Upper lobe of left lung (tissue), 6 donors: ENCODE measurements around the gene INO80C. TPM values are rescaled to one million over a fixed set of nuclear protein-coding genes. Genes with fewer than 3 reads are reported as not detected.

Experiments
- ATAC-seq, 2 donors: fragments of 200-7000 bp; cut with Tn5 transposase; one replicate each; pipeline ENCODE4 v1.9.1; 2022; ENCODE audit warnings: mild to moderate bottlenecking in 2 of 2, moderate library complexity in 2 of 2; ENCODE audit not compliant: low FRiP score in 2 of 2
- DNase-seq, 2 donors: peaks; one replicate each; pipeline ENCODE4 v3.0.0-alpha.2; 2019 to 2020
- H3K27ac ChIP-seq, 4 donors: fragments of 200-600 bp; sonication (generic); one replicate each; pipeline ENCODE4 v1.5.1; 2016 to 2019
- H3K27me3 ChIP-seq, 4 donors: fragments of 200-600 bp; sonication (generic); one replicate each; pipeline ENCODE4 v1.5.1; 2017 to 2019
- H3K36me3 ChIP-seq, 4 donors: fragments of 200-600 bp; sonication (generic); one replicate each; pipeline ENCODE4 v1.5.1; 2016 to 2019
- H3K4me1 ChIP-seq, 4 donors: fragments of 200-600 bp; sonication (generic); one replicate each; pipeline ENCODE4 v1.5.1; 2018 to 2019
- H3K4me3 ChIP-seq, 4 donors: fragments of 200-600 bp; sonication (generic); one replicate each; pipeline ENCODE4 v1.5.1; 2017 to 2019; ENCODE audit warnings: mild to moderate bottlenecking in 2 of 4, moderate library complexity in 1 of 4
- H3K9me3 ChIP-seq, 4 donors: fragments of 200-600 bp; sonication (generic); one replicate each; pipeline ENCODE4 v1.5.1; 2018 to 2019
- EP300 ChIP-seq, 4 donors: sonication (generic); formaldehyde crosslinking; IDR thresholded peaks; one replicate each; pipeline ENCODE4 v1.5.1; 2017; ENCODE audit warnings: antibody characterized with exemption in 4 of 4, control low read depth in 2 of 4
- POLR2A ChIP-seq, 4 donors: fragments of 450-650 bp; IDR thresholded peaks; one replicate each; pipeline ENCODE4 v1.5.1; 2016 to 2017; ENCODE audit warnings: antibody characterized with exemption in 4 of 4, mild to moderate bottlenecking in 2 of 4
- POLR2AphosphoS5 ChIP-seq, 2 donors: sonication (generic); formaldehyde crosslinking; IDR thresholded peaks; one replicate each; pipeline ENCODE4 v1.5.1; 2017; ENCODE audit warnings: antibody characterized with exemption in 2 of 2
- whole genome bisulfite sequencing, 2 donors: methylation state at CpG; one replicate each; pipeline ENCODE4 v1.1.5; 2017 to 2018; 5-methylcytosine and 5-hydroxymethylcytosine counted together
- total RNA-seq, 6 donors: library from RNA; depleted of rRNA in 4 of 6; stranded (reverse); fragments of >200 nt in 4 of 6; gene quantifications; one replicate each; pipeline versions ENCODE4 v1.1.0 to v1.2.1, GENCODE V29; 2016 to 2021
- TF ChIP-seq, protein P1 (sequence below), 6 experiments: fragments of 450-650 bp in 4 of 6; fragments of 200-600 bp in 2 of 6; sonication (generic) in 2 of 6; IDR thresholded peaks; one replicate each; pipeline ENCODE4 v1.5.1; 2016 to 2019; ENCODE audit warnings: antibody characterized with exemption in 6 of 6
- donor health status: DM: no; HTN: no; CAD: no; lungs with moderate emphysema.
- donor health status: DM: no; HTN: yes; CAD: no; lungs with severe emphysema.

Gene INO80C
- total RNA-seq, 6 donors from 2014 or later: 8.7 to 87.0 (median 19.6) TPM

GRCh38 chr18:35510076-35510651, 12.4 kb upstream of the INO80C start:
- no peak for DNase-seq
- no peaks in the 10 kb centered on the region for H3K27me3 ChIP-seq
- no peaks in the 10 kb centered on the region for H3K4me1 ChIP-seq
- no peak overlapping the region for H3K27ac ChIP-seq
- no peaks in the 10 kb centered on the region for H3K9me3 ChIP-seq
- WGBS, 2 donors: 66 to 67% methylated on average over 4 of the region's 4 CpGs
- no peak overlapping the region for H3K4me3 ChIP-seq
- TF ChIP-seq EP300 (IDR thresholded peaks at IDR 0.05) (no peak), POLR2A (IDR thresholded peaks at IDR 0.05) (no peak), POLR2AphosphoS5 (IDR thresholded peaks at IDR 0.05) (no peak)
- TF ChIP-seq, protein P1, sequence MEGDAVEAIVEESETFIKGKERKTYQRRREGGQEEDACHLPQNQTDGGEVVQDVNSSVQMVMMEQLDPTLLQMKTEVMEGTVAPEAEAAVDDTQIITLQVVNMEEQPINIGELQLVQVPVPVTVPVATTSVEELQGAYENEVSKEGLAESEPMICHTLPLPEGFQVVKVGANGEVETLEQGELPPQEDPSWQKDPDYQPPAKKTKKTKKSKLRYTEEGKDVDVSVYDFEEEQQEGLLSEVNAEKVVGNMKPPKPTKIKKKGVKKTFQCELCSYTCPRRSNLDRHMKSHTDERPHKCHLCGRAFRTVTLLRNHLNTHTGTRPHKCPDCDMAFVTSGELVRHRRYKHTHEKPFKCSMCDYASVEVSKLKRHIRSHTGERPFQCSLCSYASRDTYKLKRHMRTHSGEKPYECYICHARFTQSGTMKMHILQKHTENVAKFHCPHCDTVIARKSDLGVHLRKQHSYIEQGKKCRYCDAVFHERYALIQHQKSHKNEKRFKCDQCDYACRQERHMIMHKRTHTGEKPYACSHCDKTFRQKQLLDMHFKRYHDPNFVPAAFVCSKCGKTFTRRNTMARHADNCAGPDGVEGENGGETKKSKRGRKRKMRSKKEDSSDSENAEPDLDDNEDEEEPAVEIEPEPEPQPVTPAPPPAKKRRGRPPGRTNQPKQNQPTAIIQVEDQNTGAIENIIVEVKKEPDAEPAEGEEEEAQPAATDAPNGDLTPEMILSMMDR (IDR thresholded peaks at IDR 0.05): no peak
- H3K36me3 ChIP-seq: no peaks in the 10 kb centered on the region
- ATAC-seq: no peak

- H3K4me3 ChIP-seq: no peak overlapping the region
Observed at GRCh38 chr18:35508746-35509338, 11.1 kb upstream of the INO80C start.

GRCh38 chr18:35508030-35508429, 10.3 kb upstream of the INO80C start:
- whole genome bisulfite sequencing, 2 donors: 86% methylated on average over 5 of the region's 5 CpGs
- Histone ChIP-seq H3K9me3 (no peaks in the 10 kb centered on the region), H3K4me3 (no peak overlapping the region), H3K4me1 (no peaks in the 10 kb centered on the region), H3K27ac (no peak overlapping the region), H3K27me3 (no peaks in the 10 kb centered on the region), H3K36me3 (no peaks in the 10 kb centered on the region)
- no peak for ATAC-seq
- TF ChIP-seq EP300 (IDR thresholded peaks at IDR 0.05) (no peak), POLR2A (IDR thresholded peaks at IDR 0.05) (no peak), POLR2AphosphoS5 (IDR thresholded peaks at IDR 0.05) (no peak)
- TF ChIP-seq, protein P1 (IDR thresholded peaks at IDR 0.05): no peak
- DNase-seq: no peak

More at GRCh38 chr18:35508746-35509338, 11.1 kb upstream of the INO80C start:
- Histone ChIP-seq H3K4me1 (no peaks in the 10 kb centered on the region), H3K27me3 (no peaks in the 10 kb centered on the region), H3K9me3 (no peaks in the 10 kb centered on the region), H3K27ac (no peak overlapping the region), H3K36me3 (no peaks in the 10 kb centered on the region)
- TF ChIP-seq, protein P1 (IDR thresholded peaks at IDR 0.05): no peak
- TF ChIP-seq EP300 (IDR thresholded peaks at IDR 0.05) (no peak), POLR2A (IDR thresholded peaks at IDR 0.05) (no peak), POLR2AphosphoS5 (IDR thresholded peaks at IDR 0.05) (no peak)
- 84 to 92% methylated on average over 6 of the region's 6 CpGs for WGBS, 2 donors
- no peak for ATAC-seq
- no peak for DNase-seq

DNA sequence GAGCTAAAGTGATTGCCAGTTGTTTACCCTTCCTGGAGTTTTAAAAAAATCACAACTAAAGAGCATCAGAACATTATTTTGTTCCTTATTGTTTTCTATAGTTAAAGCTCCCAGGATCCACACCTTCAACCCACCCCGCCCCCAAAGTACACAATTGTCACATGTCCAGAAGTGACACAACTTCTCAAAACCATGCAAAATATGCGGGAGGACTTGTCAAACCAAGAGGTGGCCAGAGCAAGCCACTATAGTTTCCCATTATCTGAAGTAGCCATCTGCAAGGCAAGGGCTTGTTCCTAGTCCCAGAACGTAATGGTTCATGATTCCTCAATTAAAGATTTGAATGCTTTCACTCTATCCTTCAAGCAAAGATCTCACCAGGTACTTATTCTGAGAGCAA, 9.9 kb upstream of the INO80C start:
- 58 to 59% methylated on average over 3 of the region's 3 CpGs for WGBS, 2 donors
- H3K9me3 ChIP-seq: no peaks in the 10 kb centered on the region
- no peaks in the 10 kb centered on the region for H3K4me1 ChIP-seq
- H3K27ac ChIP-seq: no peak overlapping the region
- no peaks in the 10 kb centered on the region for H3K36me3 ChIP-seq
- no peak overlapping the region for H3K4me3 ChIP-seq
- DNase-seq (peak in 1 of 2 donors; percentile 35), ATAC-seq (peak in 1 of 2 donors; percentile 52)
- TF ChIP-seq POLR2A (IDR thresholded peaks at IDR 0.05) (no peak), EP300 (IDR thresholded peaks at IDR 0.05) (no peak), POLR2AphosphoS5 (IDR thresholded peaks at IDR 0.05) (no peak)
- TF ChIP-seq, protein P1 (IDR thresholded peaks at IDR 0.05): no peak
- no peaks in the 10 kb centered on the region for H3K27me3 ChIP-seq

- Histone ChIP-seq H3K36me3 (no peaks in the 10 kb centered on the region), H3K9me3 (no peaks in the 10 kb centered on the region), H3K27me3 (no peaks in the 10 kb centered on the region), H3K27ac (no peak overlapping the region), H3K4me3 (no peak overlapping the region), H3K4me1 (peaks cover 0 to under 1% (median under 1%) of the 10 kb centered on the region in 4 donors)
- DNase-seq (no peak), ATAC-seq (no peak)
- WGBS, 2 donors: 81 to 92% methylated on average over 3 of the region's 3 CpGs
- TF ChIP-seq POLR2AphosphoS5 (IDR thresholded peaks at IDR 0.05) (no peak), POLR2A (IDR thresholded peaks at IDR 0.05) (no peak), EP300 (IDR thresholded peaks at IDR 0.05) (no peak)
- TF ChIP-seq, protein P1 (IDR thresholded peaks at IDR 0.05): no peak
Observed at GRCh38 chr18:35507192-35507591, 9.4 kb upstream of the INO80C start.
